Measurements from ENCODE around the gene NOX5. TPM values are rescaled to one million over a fixed set of nuclear protein-coding genes. Genes with fewer than 3 reads are reported as not detected.

The NOX5 gene
- total RNA-seq, 1 donor from 2014 or later, result 0.17 TPM

- Histone ChIP-seq H3K27me3 (ENCODE audit: control insufficient read depth, insufficient read depth, low read length) (peaks cover 4% of the 10 kb centered on the region), H3K4me3 (ENCODE audit: low read depth, low read length) (no peak overlapping the region), H3K36me3 (ENCODE audit: control insufficient read depth, insufficient read depth, low read length) (no peaks in the 10 kb centered on the region)
- DNase-seq (ENCODE audit: low read depth), result no peak
- no peak for TF ChIP-seq CTCF (IDR thresholded peaks at IDR 0.05; ENCODE audit: insufficient read depth, low read length, poor library complexity, severe bottlenecking)
Observed at GRCh38 chr15:69099941-69100340, 85.4 kb downstream of the NOX5 start.

- H3K36me3 ChIP-seq (ENCODE audit: control insufficient read depth, insufficient read depth, low read length), result no peaks in the 10 kb centered on the region
- DNase-seq (ENCODE audit: low read depth), result no peak
- no peak for TF ChIP-seq CTCF (IDR thresholded peaks at IDR 0.05; ENCODE audit: insufficient read depth, low read length, poor library complexity, severe bottlenecking)
- peaks cover 4% of the 10 kb centered on the region for H3K27me3 ChIP-seq (ENCODE audit: control insufficient read depth, insufficient read depth, low read length)
- H3K4me3 ChIP-seq (ENCODE audit: low read depth, low read length), result no peak overlapping the region
Observed at GRCh38 chr15:69100821-69101220, 86.3 kb downstream of the NOX5 start.

- Histone ChIP-seq H3K4me3 (ENCODE audit: low read depth, low read length) (no peak overlapping the region), H3K36me3 (ENCODE audit: control insufficient read depth, insufficient read depth, low read length) (no peaks in the 10 kb centered on the region), H3K27me3 (ENCODE audit: control insufficient read depth, insufficient read depth, low read length) (peaks cover 4% of the 10 kb centered on the region)
- TF ChIP-seq CTCF (IDR thresholded peaks at IDR 0.05; ENCODE audit: insufficient read depth, low read length, poor library complexity, severe bottlenecking), result no peak
- no peak for DNase-seq (ENCODE audit: low read depth)
Observed at GRCh38 chr15:69104050-69104750, 89.7 kb downstream of the NOX5 start.

- DNase-seq (ENCODE audit: low read depth), result no peak
- H3K27me3 ChIP-seq (ENCODE audit: control insufficient read depth, insufficient read depth, low read length), result peaks cover 6% of the 10 kb centered on the region
- TF ChIP-seq CTCF (IDR thresholded peaks at IDR 0.05; ENCODE audit: insufficient read depth, low read length, poor library complexity, severe bottlenecking), result no peak
- H3K36me3 ChIP-seq (ENCODE audit: control insufficient read depth, insufficient read depth, low read length), result no peaks in the 10 kb centered on the region
- no peak overlapping the region for H3K4me3 ChIP-seq (ENCODE audit: low read depth, low read length)
Observed at GRCh38 chr15:69105451-69105985, 91.0 kb downstream of the NOX5 start.

GRCh38 chr15:69107025-69107620 is 92.6 kb downstream of the NOX5 start:
- H3K36me3 ChIP-seq (ENCODE audit: control insufficient read depth, insufficient read depth, low read length), result no peaks in the 10 kb centered on the region
- no peak overlapping the region for H3K4me3 ChIP-seq (ENCODE audit: low read depth, low read length)
- DNase-seq (ENCODE audit: low read depth), result peak; percentile 12
- H3K27me3 ChIP-seq (ENCODE audit: control insufficient read depth, insufficient read depth, low read length), result peaks cover 6% of the 10 kb centered on the region
- no peak for TF ChIP-seq CTCF (IDR thresholded peaks at IDR 0.05; ENCODE audit: insufficient read depth, low read length, poor library complexity, severe bottlenecking)

Other genes with a start within 250 kb of the NOX5 start
- 46.8 and 50.9 TPM in 2 replicates for gene ANP32A, start 193.8 kb upstream of the NOX5 start, total RNA-seq
- 7.9 and 8.4 TPM in 2 replicates for gene SPESP1, start 84.2 kb upstream of the NOX5 start, total RNA-seq
- gene GLCE, start 145.9 kb downstream of the NOX5 start, total RNA-seq, result 11.0 and 12.9 TPM in 2 replicates

Data from kidney epithelial cell (primary cell).